ENCODE results near the gene S100A14. TPM values are rescaled to one million over a fixed set of nuclear protein-coding genes. Genes with fewer than 3 reads are reported as not detected.

S100A14 gene
- total and polyA plus RNA-seq, 7 donors: 0.22 to 0.48 (median 0.38) TPM; not detected in 3

DNA sequence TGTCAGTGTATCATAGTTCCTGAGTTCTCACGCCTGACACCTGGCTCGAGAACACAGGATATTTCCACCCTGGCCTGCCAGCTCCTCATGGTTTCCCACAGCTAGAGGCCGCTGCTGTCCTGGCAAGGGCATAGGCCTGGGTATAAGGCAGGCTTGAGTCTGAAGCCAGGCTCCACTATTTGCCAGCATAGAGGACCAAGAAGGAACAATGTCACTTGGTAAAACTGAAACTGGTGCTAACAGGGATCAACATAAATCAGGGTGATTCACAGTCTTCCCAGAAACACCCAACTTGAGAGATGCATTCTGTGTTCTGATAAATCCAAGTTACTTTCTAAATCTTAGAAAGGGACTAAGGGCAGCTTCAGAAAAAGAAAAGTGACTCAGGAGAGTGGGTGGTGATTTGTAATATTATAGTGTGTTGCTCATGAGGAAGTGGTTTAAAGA lies 43.5 kb downstream of the S100A14 start:
- 5 to 13% (median 6%) methylated on average over 3 of the region's 3 CpGs for WGBS, 3 donors
- intact Hi-C loops (cut with DNase I): loop anchor here (1.0 to 10.0 kb wide), 6 partner anchors 44 to 415 kb away; partner anchors contain the start of genes S100A14 (in 2 of the 2), ILF2 (in 1 of the 2), RAB13 (in 1 of the 2) and S100A1 (in 1 of the 2)
- peak; percentile 87 to 89 (median 88) for ATAC-seq
- TF ChIP-seq, protein P1, sequence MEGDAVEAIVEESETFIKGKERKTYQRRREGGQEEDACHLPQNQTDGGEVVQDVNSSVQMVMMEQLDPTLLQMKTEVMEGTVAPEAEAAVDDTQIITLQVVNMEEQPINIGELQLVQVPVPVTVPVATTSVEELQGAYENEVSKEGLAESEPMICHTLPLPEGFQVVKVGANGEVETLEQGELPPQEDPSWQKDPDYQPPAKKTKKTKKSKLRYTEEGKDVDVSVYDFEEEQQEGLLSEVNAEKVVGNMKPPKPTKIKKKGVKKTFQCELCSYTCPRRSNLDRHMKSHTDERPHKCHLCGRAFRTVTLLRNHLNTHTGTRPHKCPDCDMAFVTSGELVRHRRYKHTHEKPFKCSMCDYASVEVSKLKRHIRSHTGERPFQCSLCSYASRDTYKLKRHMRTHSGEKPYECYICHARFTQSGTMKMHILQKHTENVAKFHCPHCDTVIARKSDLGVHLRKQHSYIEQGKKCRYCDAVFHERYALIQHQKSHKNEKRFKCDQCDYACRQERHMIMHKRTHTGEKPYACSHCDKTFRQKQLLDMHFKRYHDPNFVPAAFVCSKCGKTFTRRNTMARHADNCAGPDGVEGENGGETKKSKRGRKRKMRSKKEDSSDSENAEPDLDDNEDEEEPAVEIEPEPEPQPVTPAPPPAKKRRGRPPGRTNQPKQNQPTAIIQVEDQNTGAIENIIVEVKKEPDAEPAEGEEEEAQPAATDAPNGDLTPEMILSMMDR (IDR thresholded peaks at IDR 0.05): peak; percentile 90
- Histone ChIP-seq H3K4me1 (peaks cover 23% of the 10 kb centered on the region), H3K4me3 (no peak overlapping the region), H3K27ac (peak overlapping the region; percentile 75), H3K36me3 (ENCODE audit: insufficient read depth in 1 of 2, low read depth in 1 of 2) (no peaks in the 10 kb centered on the region), H3K27me3 (ENCODE audit: insufficient read depth in 3 of 3, low read length in 2 of 3) (peaks cover 0 to under 1% (median 0%) of the 10 kb centered on the region in 3 donors), H3K9me3 (no peaks in the 10 kb centered on the region)
- peak; percentile 82 to 90 for DNase-seq

DNA sequence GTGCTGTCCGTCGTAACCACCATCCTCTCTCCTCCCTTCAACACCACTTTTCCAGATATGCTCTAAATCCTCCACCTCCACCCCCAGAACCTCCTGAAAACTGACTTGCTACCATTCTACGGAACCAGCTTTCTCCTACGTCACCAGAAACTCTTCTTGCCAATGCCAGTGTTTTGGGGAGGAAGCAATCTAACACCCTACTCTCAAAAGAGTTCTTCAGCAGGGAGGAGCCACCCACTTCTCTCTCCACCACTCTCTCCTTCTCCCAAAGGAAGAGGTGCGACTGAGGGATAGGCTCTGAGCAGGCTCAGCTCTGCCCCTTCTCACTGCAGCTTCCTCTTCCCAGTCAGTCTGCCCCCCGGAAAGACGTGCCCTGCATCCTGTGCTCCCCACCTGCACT lies 44.4 kb downstream of the S100A14 start:
- TF ChIP-seq, protein P1 (IDR thresholded peaks at IDR 0.05): no peak
- H3K36me3 ChIP-seq (ENCODE audit: insufficient read depth in 1 of 2, low read depth in 1 of 2): no peaks in the 10 kb centered on the region
- no peaks in the 10 kb centered on the region for H3K27me3 ChIP-seq (ENCODE audit: insufficient read depth in 3 of 3, low read length in 2 of 3)
- intact Hi-C loops (cut with DNase I): loop anchor here (1.0 to 10.0 kb wide), 6 partner anchors 45 to 416 kb away; partner anchors contain the start of genes S100A14 (in 2 of the 2), ILF2 (in 1 of the 2), RAB13 (in 1 of the 2) and S100A1 (in 1 of the 2)
- ATAC-seq: no peak
- no peak for DNase-seq
- 68 to 75% (median 71%) methylated on average over 7 of the region's 7 CpGs for WGBS, 3 donors
- no peak overlapping the region for H3K4me3 ChIP-seq
- peaks cover 31% of the 10 kb centered on the region for H3K4me1 ChIP-seq
- no peaks in the 10 kb centered on the region for H3K9me3 ChIP-seq
- H3K27ac ChIP-seq: peak overlapping the region; percentile 75

- TF ChIP-seq, protein P1 (IDR thresholded peaks at IDR 0.05): no peak
- Histone ChIP-seq H3K9me3 (no peaks in the 10 kb centered on the region), H3K36me3 (ENCODE audit: insufficient read depth in 1 of 2, low read depth in 1 of 2) (no peaks in the 10 kb centered on the region), H3K4me3 (no peak overlapping the region), H3K27ac (no peak overlapping the region), H3K27me3 (ENCODE audit: insufficient read depth in 3 of 3, low read length in 2 of 3) (no peaks in the 10 kb centered on the region), H3K4me1 (peaks cover 39% of the 10 kb centered on the region)
- no peak for DNase-seq
- intact Hi-C loops (cut with DNase I): loop anchor here (5.0 to 10.0 kb wide), 4 partner anchors 101 to 416 kb away; partner anchors contain the start of genes ILF2 (in 1 of the 2) and RAB13 (in 1 of the 2)
- no peak for ATAC-seq
- WGBS, 3 donors: 79 to 82% (median 80%) methylated on average over 5 of the region's 5 CpGs
Measured at GRCh38 chr1:153570874-153571273, 45.3 kb downstream of the S100A14 start.

- 83 to 87% (median 84%) methylated on average over 8 of the region's 8 CpGs for WGBS, 3 donors
- no peaks in the 10 kb centered on the region for H3K36me3 ChIP-seq (ENCODE audit: insufficient read depth in 1 of 2, low read depth in 1 of 2)
- TF ChIP-seq, protein P1 (IDR thresholded peaks at IDR 0.05): no peak
- H3K4me3 ChIP-seq: no peak overlapping the region
- H3K27ac ChIP-seq: no peak overlapping the region
- no peaks in the 10 kb centered on the region for H3K9me3 ChIP-seq
- intact Hi-C loops (cut with DNase I): loop anchor here (2.0 to 5.0 kb wide), 2 partner anchors 37 to 217 kb away; no protein-coding TSS in a partner anchor
- ATAC-seq (no peak), DNase-seq (no peak)
- H3K4me1 ChIP-seq: peaks cover 46% of the 10 kb centered on the region
- H3K27me3 ChIP-seq (ENCODE audit: insufficient read depth in 3 of 3, low read length in 2 of 3): no peaks in the 10 kb centered on the region
Measured at GRCh38 chr1:153569465-153569864, 46.7 kb downstream of the S100A14 start.
